GM12874 (cell line): ENCODE data around the gene LY6G6C.

Experiments
- TF ChIP-seq, protein P1 (sequence below): IDR thresholded peaks from 2 replicates; pipeline ENCODE4 v1.5.1; 2011; ENCODE audit warnings: low read depth, mild to moderate bottlenecking, control low read depth, low read length, moderate library complexity; ENCODE audit not compliant: insufficient read depth

The LY6G6C gene

DNA sequence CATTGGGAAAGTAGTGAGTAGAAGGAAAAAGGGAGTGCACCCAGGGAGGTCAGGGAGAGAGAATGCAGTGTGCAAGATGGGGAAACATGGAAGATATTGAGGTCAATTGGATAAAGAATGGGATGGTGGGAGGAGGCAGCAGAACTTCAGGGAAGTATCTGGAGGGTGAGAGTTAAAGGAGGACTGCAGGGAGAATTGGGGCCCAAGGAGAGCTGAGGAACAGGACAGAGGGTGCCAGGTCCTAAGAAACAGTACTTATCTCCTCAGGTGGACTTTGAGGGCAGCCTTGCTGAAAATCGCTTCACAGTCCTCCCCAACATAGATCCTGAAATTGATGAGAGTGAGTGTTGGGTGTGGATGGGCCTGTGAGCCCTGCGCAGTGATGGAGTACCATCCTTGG is 36.7 kb upstream of the LY6G6C start:
- TF ChIP-seq, protein P1, sequence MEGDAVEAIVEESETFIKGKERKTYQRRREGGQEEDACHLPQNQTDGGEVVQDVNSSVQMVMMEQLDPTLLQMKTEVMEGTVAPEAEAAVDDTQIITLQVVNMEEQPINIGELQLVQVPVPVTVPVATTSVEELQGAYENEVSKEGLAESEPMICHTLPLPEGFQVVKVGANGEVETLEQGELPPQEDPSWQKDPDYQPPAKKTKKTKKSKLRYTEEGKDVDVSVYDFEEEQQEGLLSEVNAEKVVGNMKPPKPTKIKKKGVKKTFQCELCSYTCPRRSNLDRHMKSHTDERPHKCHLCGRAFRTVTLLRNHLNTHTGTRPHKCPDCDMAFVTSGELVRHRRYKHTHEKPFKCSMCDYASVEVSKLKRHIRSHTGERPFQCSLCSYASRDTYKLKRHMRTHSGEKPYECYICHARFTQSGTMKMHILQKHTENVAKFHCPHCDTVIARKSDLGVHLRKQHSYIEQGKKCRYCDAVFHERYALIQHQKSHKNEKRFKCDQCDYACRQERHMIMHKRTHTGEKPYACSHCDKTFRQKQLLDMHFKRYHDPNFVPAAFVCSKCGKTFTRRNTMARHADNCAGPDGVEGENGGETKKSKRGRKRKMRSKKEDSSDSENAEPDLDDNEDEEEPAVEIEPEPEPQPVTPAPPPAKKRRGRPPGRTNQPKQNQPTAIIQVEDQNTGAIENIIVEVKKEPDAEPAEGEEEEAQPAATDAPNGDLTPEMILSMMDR: no peak

DNA sequence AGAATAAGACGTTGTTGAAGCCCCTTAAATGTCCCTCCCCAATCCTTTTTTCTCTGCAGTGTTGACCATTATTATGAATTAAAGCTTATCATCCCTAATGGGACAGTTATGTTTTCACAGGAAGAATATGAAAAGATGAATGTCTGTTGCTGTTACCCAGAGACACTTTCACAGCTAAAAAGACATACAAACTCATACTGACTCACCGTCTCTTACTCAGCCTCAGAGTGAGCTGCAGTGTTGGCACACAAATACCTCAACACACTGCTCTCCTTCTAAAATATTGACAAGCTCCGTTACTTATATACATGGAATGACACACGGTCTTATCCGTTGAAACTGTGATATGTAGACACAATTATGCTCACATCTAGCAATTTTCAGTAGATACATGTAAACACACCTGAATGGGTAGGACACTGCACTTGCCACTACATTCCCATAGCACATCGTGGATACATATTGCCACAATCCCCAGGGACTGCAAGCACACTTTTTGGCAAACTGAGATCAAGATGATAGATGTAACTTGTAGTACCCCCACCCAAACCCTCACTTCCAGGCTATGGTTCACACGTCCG is 31.3 kb upstream of the LY6G6C start:
- TF ChIP-seq, protein P1: no peak

DNA sequence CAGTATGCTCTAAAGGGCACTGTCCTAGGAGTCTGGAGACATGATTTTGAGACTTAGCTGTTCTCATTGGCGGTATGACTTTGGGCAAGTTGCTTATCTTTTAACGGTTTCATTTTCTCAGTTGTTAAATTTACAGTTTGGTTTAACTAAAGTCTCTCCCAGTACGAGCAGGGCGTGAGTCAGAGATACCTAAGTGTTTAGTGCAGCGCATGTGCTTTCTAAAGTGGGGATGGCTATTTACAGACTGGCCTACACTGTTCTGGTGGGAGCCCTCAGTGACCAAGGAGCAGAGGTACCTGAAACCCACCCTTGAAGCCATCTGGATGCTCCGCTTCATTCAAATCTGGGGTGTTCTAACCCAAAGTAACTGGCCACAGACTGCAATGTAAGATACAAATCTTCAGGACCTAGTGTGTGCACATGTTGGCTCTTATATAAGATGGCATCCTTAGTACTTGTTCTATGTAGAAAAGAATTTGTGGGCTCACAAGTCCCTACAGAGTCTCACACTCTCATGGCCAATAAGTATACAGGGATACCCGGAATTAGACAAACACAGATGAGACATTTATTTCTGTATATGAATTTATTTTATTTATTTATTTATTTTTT is 29.0 kb upstream of the LY6G6C start:
- TF ChIP-seq, protein P1: no peak

DNA sequence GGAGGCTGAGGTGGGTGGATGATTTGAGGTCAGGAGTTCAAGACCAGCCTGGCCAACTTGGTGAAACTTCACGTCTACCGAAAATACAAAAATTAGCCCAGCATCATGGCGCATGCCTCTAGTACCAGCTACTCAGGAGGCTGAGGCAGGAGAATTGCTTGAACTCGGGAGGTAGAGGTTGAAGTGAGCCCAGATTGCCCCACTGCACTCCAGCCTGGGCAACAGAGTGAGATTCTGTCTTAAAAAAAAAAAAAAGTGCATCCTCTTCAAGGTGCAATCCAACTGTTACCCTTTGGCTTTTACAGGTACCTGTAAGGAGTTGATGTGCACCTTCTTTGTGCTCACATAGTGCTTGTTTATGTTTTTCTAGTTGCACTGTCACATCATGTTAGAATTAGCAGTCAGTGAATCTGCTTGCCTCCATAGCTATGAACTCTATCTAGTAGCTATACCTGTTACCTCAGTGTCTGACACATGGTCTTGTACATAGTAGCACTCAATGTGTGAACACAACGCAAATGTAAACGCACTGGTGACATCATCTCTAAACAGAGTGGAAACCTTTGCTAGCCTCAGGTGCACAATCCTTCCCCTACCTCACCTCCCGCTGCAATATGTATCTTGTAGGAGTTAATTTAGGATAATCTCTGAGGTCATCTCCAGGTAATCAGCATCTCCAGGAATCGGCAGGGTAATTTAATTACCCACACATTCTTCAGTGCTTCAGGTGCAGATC is 27.9 kb upstream of the LY6G6C start:
- TF ChIP-seq, protein P1: no peak

DNA sequence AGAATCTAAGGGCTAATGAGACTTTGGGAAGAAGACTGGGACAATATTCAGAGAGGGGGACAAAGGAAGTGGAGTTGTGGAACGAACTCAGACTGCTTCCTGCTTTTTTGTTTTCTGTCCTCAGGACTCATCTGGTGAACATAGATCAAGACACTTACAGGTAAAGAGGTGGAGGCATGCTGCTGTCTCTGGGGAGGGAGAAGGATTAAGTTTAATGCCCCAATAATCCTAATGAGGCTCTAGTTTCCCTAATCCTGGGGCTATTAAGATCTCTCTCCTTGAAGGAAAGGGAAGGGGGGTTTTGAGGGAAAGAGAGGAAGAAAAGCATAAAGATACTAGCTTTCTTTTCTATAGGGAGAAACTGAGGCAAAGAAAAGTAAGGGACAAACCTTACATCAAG is 22.9 kb upstream of the LY6G6C start:
- TF ChIP-seq, protein P1: no peak

GRCh38 chr6:31742894-31743293 is 21.3 kb upstream of the LY6G6C start:
- TF ChIP-seq, protein P1: no peak

GRCh38 chr6:31741815-31742214 is 20.3 kb upstream of the LY6G6C start:
- TF ChIP-seq, protein P1: no peak
